Sigmoid colon (tissue), 7 donors: Measurements from ENCODE around the gene AANAT. TPM values are rescaled to one million over a fixed set of nuclear protein-coding genes. Genes with fewer than 3 reads are reported as not detected.

Experiments
- DNase-seq: peaks from one replicate; pipeline ENCODE4 v3.0.0-alpha.2; 2019
- H3K27ac ChIP-seq, 4 donors: fragments of 200-600 bp; sonication (generic); one replicate each; pipeline ENCODE4 v1.5.1; 2016 to 2019; ENCODE audit warnings: mild to moderate bottlenecking in 1 of 4
- H3K27me3 ChIP-seq, 3 donors: fragments of 200-600 bp; sonication (generic); one replicate each; pipeline ENCODE4 v1.5.1; 2019; ENCODE audit warnings: mild to moderate bottlenecking in 1 of 3
- H3K36me3 ChIP-seq, 4 donors: fragments of 200-600 bp; sonication (generic); one replicate each; pipeline ENCODE4 v1.5.1; 2016 to 2019
- H3K4me1 ChIP-seq, 4 donors: fragments of 200-600 bp; sonication (generic); one replicate each; pipeline ENCODE4 v1.5.1; 2017 to 2019
- H3K4me3 ChIP-seq, 4 donors: fragments of 200-600 bp; sonication (generic); one replicate each; pipeline ENCODE4 v1.5.1; 2017 to 2019; ENCODE audit warnings: mild to moderate bottlenecking in 2 of 4, moderate library complexity in 1 of 4
- H3K9me3 ChIP-seq, 4 donors: fragments of 200-600 bp in 3 of 4; sonication (generic) in 3 of 4; one replicate each; pipeline versions ENCODE4 v1.5.1 to v1.6.1; 2013 to 2019
- CTCF ChIP-seq, 4 experiments: fragments of 450-650 bp in 3 of 4; fragments of 200-600 bp in 1 of 4; IDR thresholded peaks; one replicate each; pipeline ENCODE4 v1.5.1; 2016 to 2019; ENCODE audit warnings: antibody characterized with exemption in 4 of 4, mild to moderate bottlenecking in 3 of 4, moderate library complexity in 2 of 4
- EP300 ChIP-seq, 4 donors: sonication (generic); formaldehyde crosslinking; IDR thresholded peaks; one replicate each; pipeline ENCODE4 v1.6.1; 2017; ENCODE audit warnings: antibody characterized with exemption in 4 of 4
- POLR2A ChIP-seq, 2 donors: fragments of 450-650 bp; IDR thresholded peaks; one replicate each; pipeline ENCODE4 v1.6.1; 2016; ENCODE audit warnings: antibody characterized with exemption in 2 of 2, mild to moderate bottlenecking in 2 of 2, moderate library complexity in 2 of 2
- POLR2AphosphoS5 ChIP-seq, 4 donors: sonication (generic); formaldehyde crosslinking; IDR thresholded peaks; one replicate each; pipeline ENCODE4 v1.6.1; 2017; ENCODE audit warnings: antibody characterized with exemption in 4 of 4
- WGBS, 2 donors: extraction: QIAGEN DNeasy Blood & Tissue Kit; methylation state at CpG; one replicate each; pipeline ENCODE4 v1.1.7; 2013; 5-methylcytosine and 5-hydroxymethylcytosine counted together
- intact Hi-C: fragments of 100-400 bp; cut with DNase I; formaldehyde crosslinking; loops from one replicate; pipeline ENCODE4 v1.15.1; 2023
- polyA plus RNA-seq, 3 donors: library from polyadenylated mRNA; stranded (reverse); fragments of 200-250 nt; gene quantifications; one replicate each; pipeline ENCODE4 v1.2.3, GENCODE V29; 2013
- total RNA-seq, 4 donors: library from RNA; depleted of rRNA; stranded (reverse); fragments of >200 nt; gene quantifications; one replicate each; pipeline ENCODE4 v1.1.0, GENCODE V29; 2016
- donor health status: healthy with polysubstance abuse.
- donor health status: Bipolar disorder and iron deficiency.
- donor health status: healthy.

AANAT gene
- total and polyA plus RNA-seq, 7 donors: 0.12 TPM; not detected in 6

- Histone ChIP-seq H3K27ac (peak overlapping the region in 1 of 4 donors; percentile 75), H3K9me3 (no peaks in the 10 kb centered on the region), H3K27me3 (no peaks in the 10 kb centered on the region), H3K4me3 (no peak overlapping the region), H3K4me1 (peaks cover 0 to 36% (median 25%) of the 10 kb centered on the region in 4 donors), H3K36me3 (no peaks in the 10 kb centered on the region)
- 84% methylated on average over 10 of the region's 10 CpGs for WGBS, 2 donors
- intact Hi-C loops: no loop called here
- no peak for DNase-seq
- TF ChIP-seq POLR2A (IDR thresholded peaks at IDR 0.05): no peak
- no peak for TF ChIP-seq CTCF (IDR thresholded peaks at IDR 0.05)
- TF ChIP-seq POLR2AphosphoS5 (IDR thresholded peaks at IDR 0.05): no peak
- no peak for TF ChIP-seq EP300 (IDR thresholded peaks at IDR 0.05)
These were observed 21.5 kb upstream of the AANAT start for GRCh38 chr17:76445697-76446448.

GRCh38 chr17:76446449-76447231 lies 20.8 kb upstream of the AANAT start:
- no peak for TF ChIP-seq POLR2A (IDR thresholded peaks at IDR 0.05)
- peak in 1 of 4 donors; percentile 40 for TF ChIP-seq POLR2AphosphoS5 (IDR thresholded peaks at IDR 0.05)
- no peak for TF ChIP-seq CTCF (IDR thresholded peaks at IDR 0.05)
- peaks cover 0 to 41% (median 28%) of the 10 kb centered on the region in 4 donors for H3K4me1 ChIP-seq
- H3K36me3 ChIP-seq: no peaks in the 10 kb centered on the region
- no peaks in the 10 kb centered on the region for H3K27me3 ChIP-seq
- H3K27ac ChIP-seq: peak overlapping the region in 2 of 4 donors; percentile 28 to 75
- no peak overlapping the region for H3K4me3 ChIP-seq
- H3K9me3 ChIP-seq: no peaks in the 10 kb centered on the region
- no peak for DNase-seq
- intact Hi-C loops: no loop called here
- 70 to 71% methylated on average over 9 of the region's 9 CpGs for WGBS, 2 donors

GRCh38 chr17:76447931-76448652 lies 19.3 kb upstream of the AANAT start:
- Histone ChIP-seq H3K27me3 (no peaks in the 10 kb centered on the region), H3K9me3 (no peaks in the 10 kb centered on the region), H3K27ac (peak overlapping the region in 3 of 4 donors; percentile 31 to 75 (median 67)), H3K36me3 (no peaks in the 10 kb centered on the region), H3K4me3 (no peak overlapping the region), H3K4me1 (peaks cover 0 to 51% (median 35%) of the 10 kb centered on the region in 4 donors)
- WGBS, 2 donors: 76 to 87% methylated on average over 7 of the region's 7 CpGs
- no peak for DNase-seq
- intact Hi-C loops: no loop called here
- TF ChIP-seq EP300 (IDR thresholded peaks at IDR 0.05): peak in 2 of 4 donors; percentile 50 to 90
- TF ChIP-seq POLR2AphosphoS5 (IDR thresholded peaks at IDR 0.05): peak in 3 of 4 donors; percentile 30 to 70 (median 59)
- no peak for TF ChIP-seq CTCF (IDR thresholded peaks at IDR 0.05)

GRCh38 chr17:76449126-76449525 lies 18.3 kb upstream of the AANAT start:
- intact Hi-C loops: no loop called here
- Histone ChIP-seq H3K27ac (peak overlapping the region in 1 of 4 donors; percentile 75), H3K4me3 (no peak overlapping the region), H3K9me3 (no peaks in the 10 kb centered on the region), H3K27me3 (no peaks in the 10 kb centered on the region), H3K4me1 (peaks cover 0 to 51% (median 35%) of the 10 kb centered on the region in 4 donors), H3K36me3 (no peaks in the 10 kb centered on the region)
- DNase-seq: no peak
- no peak for TF ChIP-seq EP300 (IDR thresholded peaks at IDR 0.05)
- TF ChIP-seq POLR2A (IDR thresholded peaks at IDR 0.05): no peak
- TF ChIP-seq POLR2AphosphoS5 (IDR thresholded peaks at IDR 0.05): no peak
- TF ChIP-seq CTCF (IDR thresholded peaks at IDR 0.05): no peak
- 97% methylated on average over 6 of the region's 6 CpGs for WGBS, 2 donors
